Measurements from ENCODE around the gene H2BW2. TPM values are rescaled to one million over a fixed set of nuclear protein-coding genes. Genes with fewer than 3 reads are reported as not detected.

H2BW2 gene
- total RNA-seq, 1 donor from 2014 or later: not detected

DNA sequence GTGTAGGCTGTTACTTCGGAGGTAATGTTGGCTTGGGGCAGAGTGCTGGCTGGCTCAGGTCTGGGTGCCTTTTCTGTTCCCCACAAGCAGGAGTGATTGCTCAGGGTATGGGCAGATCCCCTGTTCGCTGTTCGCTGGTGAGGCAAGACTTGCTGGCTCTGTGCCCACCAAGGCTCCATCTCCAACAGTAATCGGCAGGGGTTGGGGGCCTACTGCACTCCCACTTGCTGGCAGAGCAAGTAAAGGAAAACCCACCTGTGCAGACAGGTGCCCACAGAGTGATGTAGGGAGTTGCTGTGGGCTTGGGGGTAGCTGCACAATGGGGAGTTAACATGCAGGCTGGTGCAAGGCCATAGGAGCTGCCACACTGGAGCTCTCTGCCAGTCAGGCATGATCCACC lies 44.3 kb downstream of the H2BW2 start:
- H3K4me1 ChIP-seq: no peaks in the 10 kb centered on the region
- no peak for ATAC-seq
- H3K36me3 ChIP-seq: no peaks in the 10 kb centered on the region
- H3K27ac ChIP-seq: no peak overlapping the region
- no peaks in the 10 kb centered on the region for H3K9me3 ChIP-seq
- no peak overlapping the region for H3K4me3 ChIP-seq
- no peak for DNase-seq
- intact Hi-C loops (cut with DNase I): no loop called here
- no peaks in the 10 kb centered on the region for H3K27me3 ChIP-seq
- no peak for TF ChIP-seq CTCF (IDR thresholded peaks at IDR 0.05)

GRCh38 chrX:104084534-104085277 lies 45.0 kb downstream of the H2BW2 start:
- H3K4me3 ChIP-seq: no peak overlapping the region
- no peak for TF ChIP-seq CTCF (IDR thresholded peaks at IDR 0.05)
- no peaks in the 10 kb centered on the region for H3K36me3 ChIP-seq
- H3K9me3 ChIP-seq: no peaks in the 10 kb centered on the region
- H3K27me3 ChIP-seq: no peaks in the 10 kb centered on the region
- no peak for DNase-seq
- no peak for ATAC-seq
- intact Hi-C loops (cut with DNase I): no loop called here
- no peaks in the 10 kb centered on the region for H3K4me1 ChIP-seq
- no peak overlapping the region for H3K27ac ChIP-seq

GRCh38 chrX:104085477-104085876 lies 45.7 kb downstream of the H2BW2 start:
- intact Hi-C loops (cut with DNase I): no loop called here

GRCh38 chrX:104085919-104086318 lies 46.2 kb downstream of the H2BW2 start:
- H3K36me3 ChIP-seq: no peaks in the 10 kb centered on the region
- no peaks in the 10 kb centered on the region for H3K27me3 ChIP-seq

More at GRCh38 chrX:104085477-104085876, 45.7 kb downstream of the H2BW2 start:
- Histone ChIP-seq H3K27ac (no peak overlapping the region), H3K4me1 (no peaks in the 10 kb centered on the region), H3K4me3 (no peak overlapping the region), H3K36me3 (no peaks in the 10 kb centered on the region), H3K27me3 (no peaks in the 10 kb centered on the region), H3K9me3 (no peaks in the 10 kb centered on the region)
- DNase-seq (no peak), ATAC-seq (no peak)
- TF ChIP-seq CTCF (IDR thresholded peaks at IDR 0.05): no peak

More at GRCh38 chrX:104085919-104086318, 46.2 kb downstream of the H2BW2 start:
- intact Hi-C loops (cut with DNase I): no loop called here
- Histone ChIP-seq H3K4me1 (no peaks in the 10 kb centered on the region), H3K4me3 (no peak overlapping the region), H3K27ac (no peak overlapping the region), H3K9me3 (no peaks in the 10 kb centered on the region)
- no peak for ATAC-seq
- TF ChIP-seq CTCF (IDR thresholded peaks at IDR 0.05): no peak
- no peak for DNase-seq

Other genes with a start within 250 kb of the H2BW2 start
- 0.55 TPM for gene RAB9B, start 207.7 kb upstream of the H2BW2 start, total RNA-seq
- 1.6 TPM for gene TMSB15B, start 77.3 kb upstream of the H2BW2 start, total RNA-seq
- gene H2BW1, start 26.2 kb upstream of the H2BW2 start, total RNA-seq: not detected
- gene TMSB15C, start 36.3 kb downstream of the H2BW2 start, total RNA-seq: 1.0 TPM
- 1.6 TPM for gene ZCCHC18, start 72.6 kb downstream of the H2BW2 start, total RNA-seq
- gene SLC25A53, start 117.1 kb downstream of the H2BW2 start, total RNA-seq: 13.6 TPM
- 16.0 TPM for gene FAM199X, start 126.5 kb downstream of the H2BW2 start, total RNA-seq
- not detected for gene ESX1, start 215.0 kb downstream of the H2BW2 start, total RNA-seq

Measured in upper lobe of right lung (tissue), 1 donor.